Choroid plexus epithelial cell (primary cell): ENCODE measurements around the gene NOTCH1.
"Not testable (repeated sequence)": the region's sequence is repeated elsewhere in the genome, so short reads cannot be mapped to it uniquely, and the experiment has no call there.

Experiments used
- DNase-seq: peaks from one replicate; pipeline ENCODE4 v3.0.0-alpha.2; 2010; ENCODE audit warnings: low read depth
- H3K4me3 ChIP-seq: 2 replicates; pipeline ENCODE4 v1.5.1; 2011; ENCODE audit warnings: low read depth, mild to moderate bottlenecking, control low read depth, low read length, moderate library complexity
- CTCF ChIP-seq: conservative IDR thresholded peaks from 2 replicates; pipeline ENCODE4 v1.5.1; 2011; ENCODE audit warnings: low read depth, mild to moderate bottlenecking, control low read depth, inconsistent platforms, low read length, moderate library complexity

NOTCH1 gene

DNA sequence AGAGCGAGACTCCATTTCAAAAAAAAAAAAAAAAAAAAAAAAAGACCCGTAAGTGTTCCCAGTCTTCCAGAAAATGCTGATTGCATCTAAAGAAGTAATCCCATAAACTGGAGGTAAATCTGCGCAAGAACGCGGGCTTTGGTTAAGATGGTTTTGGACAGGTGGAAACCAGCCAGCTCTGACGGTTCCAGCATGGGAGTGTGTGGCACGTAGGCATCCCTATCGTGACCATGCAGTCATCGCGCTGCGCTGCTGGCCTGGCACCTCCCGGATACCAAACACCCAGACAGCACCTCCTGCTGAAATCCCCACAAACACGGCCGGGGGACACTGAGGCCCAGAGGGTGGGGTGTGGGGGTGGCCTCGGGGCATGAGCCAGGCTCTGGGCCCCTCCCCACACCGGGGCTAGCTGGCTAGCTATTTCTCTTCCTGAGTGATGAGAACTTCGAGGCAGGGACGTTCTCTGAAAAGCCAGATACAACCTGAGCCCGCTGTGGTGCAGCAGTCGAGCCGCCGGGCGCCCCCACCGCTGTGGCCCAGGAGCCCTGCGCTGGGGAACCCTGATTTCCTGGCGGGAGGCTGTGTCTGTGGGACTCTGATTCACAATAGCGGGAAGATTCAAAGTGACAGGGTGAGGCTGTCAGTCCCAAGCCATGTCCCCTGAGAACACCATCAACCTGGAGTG lies 32.2 kb upstream of the NOTCH1 start:
- no peak for DNase-seq
- H3K4me3 ChIP-seq, result no peak overlapping the region
- TF ChIP-seq CTCF, result no peak

DNA sequence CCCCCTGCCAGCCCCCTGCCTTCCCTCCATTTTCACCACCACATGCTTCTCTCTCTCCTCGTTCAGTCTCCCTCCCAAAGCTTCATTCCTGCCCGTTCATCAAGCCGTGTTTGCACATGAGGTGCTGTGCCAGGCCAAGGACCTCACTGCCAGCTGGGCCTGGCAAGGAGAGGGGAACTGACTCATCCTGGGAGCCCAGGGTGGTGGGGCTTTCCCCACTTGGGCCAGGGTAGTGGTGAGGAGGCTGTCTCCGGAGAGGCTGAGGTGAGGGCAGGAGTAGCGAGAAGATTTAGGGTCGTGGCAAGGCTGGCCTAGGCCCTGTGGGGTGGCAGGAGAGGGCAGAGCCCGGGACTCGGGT lies 30.4 kb upstream of the NOTCH1 start:
- H3K4me3 ChIP-seq, result no peak overlapping the region
- no peak for DNase-seq

GRCh38 chr9:136575626-136576268 lies 29.9 kb upstream of the NOTCH1 start:
- no peak for DNase-seq
- TF ChIP-seq CTCF, result no peak
- H3K4me3 ChIP-seq, result no peak overlapping the region

More for the DNA sequence above, 30.4 kb upstream of the NOTCH1 start:
- no peak for TF ChIP-seq CTCF

GRCh38 chr9:136574606-136575005 lies 28.8 kb upstream of the NOTCH1 start:
- not testable (repeated sequence) for DNase-seq, H3K4me3 ChIP-seq

DNA sequence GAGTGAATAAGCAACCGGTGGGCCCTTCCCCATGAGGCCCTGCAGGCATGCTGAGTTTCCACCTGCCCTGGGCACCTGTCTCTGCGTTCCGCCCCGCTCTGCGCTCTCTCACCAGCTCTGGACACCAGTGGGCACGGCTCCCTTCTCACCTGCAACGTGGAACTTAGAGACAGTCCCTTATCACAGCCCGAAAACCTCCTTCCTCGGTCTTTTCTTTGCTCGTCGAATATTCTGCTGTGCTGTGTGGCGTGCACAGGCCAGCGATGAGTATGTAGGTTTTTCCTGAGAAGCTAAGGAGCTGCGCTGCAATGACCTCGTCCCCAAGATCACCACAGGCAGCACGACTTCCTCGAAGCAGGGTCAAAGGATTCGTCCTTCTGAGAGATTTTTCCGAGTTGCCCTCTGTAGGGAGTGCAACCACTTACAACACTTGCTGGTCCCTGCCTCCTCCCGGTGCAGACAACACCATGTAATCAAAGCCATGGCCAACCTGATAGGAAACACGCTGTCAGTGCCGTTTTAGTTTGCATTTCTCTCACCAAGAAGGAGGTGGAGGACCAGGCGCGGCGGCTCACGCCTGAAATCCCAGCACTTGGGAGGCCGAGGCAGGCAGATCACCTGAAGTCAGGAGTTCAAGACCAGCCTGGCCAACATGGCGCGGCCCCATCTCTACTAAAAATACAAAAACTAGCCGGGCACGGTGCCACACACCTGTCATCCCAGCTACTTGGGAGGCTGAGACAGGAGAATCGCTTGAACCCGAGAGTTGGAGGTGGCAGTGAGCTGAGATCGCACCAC lies 27.2 kb upstream of the NOTCH1 start:
- no peak overlapping the region for H3K4me3 ChIP-seq
- no peak for DNase-seq
- no peak for TF ChIP-seq CTCF

DNA sequence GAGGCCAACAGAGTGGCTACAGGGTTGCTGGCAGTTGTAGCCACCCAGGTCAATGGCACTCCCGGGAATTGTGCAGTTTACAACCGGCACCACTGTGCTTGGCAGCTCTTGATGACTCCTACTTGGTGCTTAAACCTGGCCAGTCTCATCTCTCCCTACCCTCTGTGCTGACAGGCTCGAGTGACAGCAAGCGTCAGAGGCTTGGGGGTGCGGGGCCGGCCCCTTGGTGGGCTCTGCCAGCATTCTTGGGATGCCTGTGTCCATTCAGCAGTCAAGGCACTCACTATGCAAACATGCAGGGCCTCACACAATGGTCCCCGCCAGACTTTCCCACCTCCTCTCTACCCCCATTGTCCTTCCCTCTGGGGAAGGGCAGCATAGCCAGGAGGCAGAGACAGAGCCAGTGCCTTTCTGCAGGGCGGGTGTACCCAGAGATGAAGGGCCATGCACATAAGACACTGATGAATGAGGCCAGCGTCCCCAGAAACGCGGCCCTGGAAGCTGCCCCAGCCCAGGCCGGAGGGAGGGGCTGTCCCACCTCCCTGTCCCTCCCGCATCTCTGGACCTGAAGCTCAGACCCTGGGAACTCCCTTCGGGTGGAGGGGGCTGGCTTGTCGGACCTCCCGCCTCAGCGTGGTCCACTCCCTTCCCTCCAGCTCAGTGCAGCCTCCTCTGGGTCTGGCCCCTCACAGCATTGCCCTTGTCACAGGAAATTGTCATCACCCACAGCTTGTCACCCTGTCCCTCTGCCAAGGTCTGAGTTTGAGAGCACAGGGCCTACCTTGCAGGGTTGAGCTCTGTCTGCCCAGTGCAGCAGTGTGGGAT lies 26.4 kb upstream of the NOTCH1 start:
- no peak for TF ChIP-seq CTCF
- DNase-seq, result peak; percentile 55
- H3K4me3 ChIP-seq, result no peak overlapping the region

- no peak for TF ChIP-seq CTCF
- H3K4me3 ChIP-seq, result no peak overlapping the region
- DNase-seq, result no peak
Observed at GRCh38 chr9:136571531-136571930, 25.7 kb upstream of the NOTCH1 start.
